ENCODE measurements around the gene ATXN10. TPM values are rescaled to one million over a fixed set of nuclear protein-coding genes. Genes with fewer than 3 reads are reported as not detected.

Gene ATXN10
- total and polyA plus RNA-seq, 2 donors (not counting 1 experiment from before 2014, with no cell fraction given), result 52.3 to 95.5 TPM

DNA sequence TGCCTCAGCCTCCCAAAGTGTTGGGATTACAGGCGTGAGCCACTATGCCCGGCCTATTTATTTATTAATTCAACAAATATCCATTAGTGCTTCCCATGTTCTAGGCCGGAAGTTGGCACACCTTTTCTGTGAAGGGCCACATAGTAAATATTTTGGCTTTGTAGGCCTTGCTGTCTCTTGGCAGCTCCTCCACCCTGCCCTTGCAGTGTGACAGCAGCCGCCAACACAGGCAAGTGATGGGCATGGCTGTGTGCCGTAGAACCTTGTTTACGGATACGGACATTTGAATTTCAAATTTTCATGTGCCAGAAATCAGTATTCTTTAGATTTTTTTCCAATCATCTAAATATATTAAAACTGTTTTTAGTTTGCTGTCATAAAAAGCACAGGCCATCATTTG is 165.9 kb downstream of the ATXN10 start:
- DNase-seq, result no peak
- no peaks in the 10 kb centered on the region for H3K79me2 ChIP-seq (ENCODE audit: control insufficient read depth, insufficient read depth, low read length)
- H3K9me3 ChIP-seq (ENCODE audit: control extremely low read depth in 1 of 3, control insufficient read depth in 2 of 3, insufficient read depth in 1 of 3, low read length in 2 of 3), result no peaks in the 10 kb centered on the region
- H3K4me3 ChIP-seq (ENCODE audit: control extremely low read depth in 1 of 5, extremely low read depth in 1 of 5, insufficient read depth in 1 of 5, low read depth in 2 of 5, low read length in 4 of 5), result no peak overlapping the region
- TF ChIP-seq, protein P1, sequence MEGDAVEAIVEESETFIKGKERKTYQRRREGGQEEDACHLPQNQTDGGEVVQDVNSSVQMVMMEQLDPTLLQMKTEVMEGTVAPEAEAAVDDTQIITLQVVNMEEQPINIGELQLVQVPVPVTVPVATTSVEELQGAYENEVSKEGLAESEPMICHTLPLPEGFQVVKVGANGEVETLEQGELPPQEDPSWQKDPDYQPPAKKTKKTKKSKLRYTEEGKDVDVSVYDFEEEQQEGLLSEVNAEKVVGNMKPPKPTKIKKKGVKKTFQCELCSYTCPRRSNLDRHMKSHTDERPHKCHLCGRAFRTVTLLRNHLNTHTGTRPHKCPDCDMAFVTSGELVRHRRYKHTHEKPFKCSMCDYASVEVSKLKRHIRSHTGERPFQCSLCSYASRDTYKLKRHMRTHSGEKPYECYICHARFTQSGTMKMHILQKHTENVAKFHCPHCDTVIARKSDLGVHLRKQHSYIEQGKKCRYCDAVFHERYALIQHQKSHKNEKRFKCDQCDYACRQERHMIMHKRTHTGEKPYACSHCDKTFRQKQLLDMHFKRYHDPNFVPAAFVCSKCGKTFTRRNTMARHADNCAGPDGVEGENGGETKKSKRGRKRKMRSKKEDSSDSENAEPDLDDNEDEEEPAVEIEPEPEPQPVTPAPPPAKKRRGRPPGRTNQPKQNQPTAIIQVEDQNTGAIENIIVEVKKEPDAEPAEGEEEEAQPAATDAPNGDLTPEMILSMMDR (IDR thresholded peaks at IDR 0.05), result no peak
- TF ChIP-seq EZH2 (IDR thresholded peaks at IDR 0.05; ENCODE audit: borderline replicate concordance, insufficient read depth, low read depth, low read length, poor library complexity, severe bottlenecking), result no peak
- Mint-ChIP-seq H3K27ac (no peak overlapping the region), H3K4me3 (no peak overlapping the region), H3K9me3 (ENCODE audit: insufficient read depth) (no peaks in the 10 kb centered on the region), H3K4me1 (no peaks in the 10 kb centered on the region), H3K27me3 (no peaks in the 10 kb centered on the region)
- POLR2A ChIA-PET, result no interaction called here
- no peak overlapping the region for H3K27ac ChIP-seq (ENCODE audit: low read length in 2 of 2)
- no peak for ATAC-seq (ENCODE audit: low read depth)
- H3K4me2 ChIP-seq (replicated peaks; ENCODE audit: low read depth, low read length, poor library complexity, severe bottlenecking), result no peak overlapping the region
- CTCF ChIA-PET, result interaction anchor here (1.2 kb wide), 1 partner anchor 26 kb away, joined by 6 read pairs; no protein-coding TSS in a partner anchor
- no peak overlapping the region for H2AFZ ChIP-seq (ENCODE audit: insufficient read depth, low read depth, low read length, poor library complexity, severe bottlenecking)
- H3K36me3 ChIP-seq (replicated peaks in 1 of 2; ENCODE audit: control extremely low read depth in 1 of 2, control insufficient read depth in 1 of 2, extremely low read depth in 1 of 2, insufficient read depth in 2 of 2, low read length in 1 of 2), result peaks cover 0 to 10% of the 10 kb centered on the region in 2 experiments
- intact Hi-C loops (cut with micrococcal nuclease), result no loop called here
- no peaks in the 10 kb centered on the region for H3K4me1 ChIP-seq (ENCODE audit: control insufficient read depth in 2 of 2, insufficient read depth in 2 of 2, low read length in 2 of 2)
- no peak overlapping the region for H3K9ac ChIP-seq (ENCODE audit: low read length)
- H4K20me1 ChIP-seq (ENCODE audit: control insufficient read depth, insufficient read depth, low read length, poor library complexity, severe bottlenecking), result no peaks in the 10 kb centered on the region
- 100% methylated on average over 2 of the region's 7 CpGs for WGBS (ENCODE audit: insufficient coverage)
- no peaks in the 10 kb centered on the region for H3K27me3 ChIP-seq (replicated peaks in 1 of 4; ENCODE audit: control extremely low read depth in 1 of 4, control insufficient read depth in 3 of 4, insufficient read depth in 4 of 4, low read length in 3 of 4)

GRCh38 chr22:45838305-45838887 is 166.8 kb downstream of the ATXN10 start:
- Histone ChIP-seq H3K4me2 (replicated peaks; ENCODE audit: low read depth, low read length, poor library complexity, severe bottlenecking) (no peak overlapping the region), H3K36me3 (replicated peaks in 1 of 2; ENCODE audit: control extremely low read depth in 1 of 2, control insufficient read depth in 1 of 2, extremely low read depth in 1 of 2, insufficient read depth in 2 of 2, low read length in 1 of 2) (peaks cover 0 to 11% of the 10 kb centered on the region in 2 experiments), H3K79me2 (ENCODE audit: control insufficient read depth, insufficient read depth, low read length) (no peaks in the 10 kb centered on the region), H2AFZ (ENCODE audit: insufficient read depth, low read depth, low read length, poor library complexity, severe bottlenecking) (no peak overlapping the region), H3K27ac (ENCODE audit: low read length in 2 of 2) (no peak overlapping the region), H4K20me1 (ENCODE audit: control insufficient read depth, insufficient read depth, low read length, poor library complexity, severe bottlenecking) (no peaks in the 10 kb centered on the region), H3K9me3 (ENCODE audit: control extremely low read depth in 1 of 3, control insufficient read depth in 2 of 3, insufficient read depth in 1 of 3, low read length in 2 of 3) (no peaks in the 10 kb centered on the region), H3K4me1 (ENCODE audit: control insufficient read depth in 2 of 2, insufficient read depth in 2 of 2, low read length in 2 of 2) (no peaks in the 10 kb centered on the region), H3K4me3 (ENCODE audit: control extremely low read depth in 1 of 5, extremely low read depth in 1 of 5, insufficient read depth in 1 of 5, low read depth in 2 of 5, low read length in 4 of 5) (no peak overlapping the region), H3K9ac (ENCODE audit: low read length) (no peak overlapping the region), H3K27me3 (replicated peaks in 1 of 4; ENCODE audit: control extremely low read depth in 1 of 4, control insufficient read depth in 3 of 4, insufficient read depth in 4 of 4, low read length in 3 of 4) (no peaks in the 10 kb centered on the region)
- Mint-ChIP-seq H3K27me3 (no peaks in the 10 kb centered on the region), H3K4me1 (no peaks in the 10 kb centered on the region), H3K9me3 (ENCODE audit: insufficient read depth) (no peaks in the 10 kb centered on the region), H3K4me3 (no peak overlapping the region), H3K27ac (no peak overlapping the region)
- ChIA-PET CTCF (interaction anchor here (1.2 kb wide), 1 partner anchor 25 kb away, joined by 6 read pairs; no protein-coding TSS in a partner anchor), POLR2A (no interaction called here)
- no peak for ATAC-seq (ENCODE audit: low read depth)
- TF ChIP-seq EZH2 (IDR thresholded peaks at IDR 0.05; ENCODE audit: borderline replicate concordance, insufficient read depth, low read depth, low read length, poor library complexity, severe bottlenecking), result no peak
- TF ChIP-seq, protein P1 (IDR thresholded peaks at IDR 0.05), result no peak
- WGBS (ENCODE audit: insufficient coverage), result 100% methylated on average over 1 of the region's 5 CpGs
- no peak for DNase-seq
- intact Hi-C loops (cut with micrococcal nuclease), result no loop called here
